Ishikawa (cell line): ENCODE data around the gene MGA.
A peak's percentile ranks its signal among the peaks of the same experiment; 100 is the strongest.

Experiments used
- CEBPB ChIP-seq: IDR thresholded peaks from 2 replicates; pipeline ENCODE4 v1.6.1; 2012
- CREB1 ChIP-seq: IDR thresholded peaks from 2 replicates; pipeline ENCODE4 v1.6.1; 2012; ENCODE audit warnings: low read depth
- EGR1 ChIP-seq: IDR thresholded peaks from 2 replicates; pipeline ENCODE4 v1.6.1; 2012
- EP300 ChIP-seq: IDR thresholded peaks from 2 replicates; pipeline ENCODE4 v1.6.1; 2012; ENCODE audit warnings: borderline replicate concordance
- FOXM1 ChIP-seq: IDR thresholded peaks from 2 replicates; pipeline ENCODE4 v1.6.1; 2012; ENCODE audit warnings: low read depth, borderline replicate concordance
- NFIC ChIP-seq: IDR thresholded peaks from 2 replicates; pipeline ENCODE4 v1.6.1; 2012
- RAD21 ChIP-seq: IDR thresholded peaks from 2 replicates; pipeline ENCODE4 v1.6.1; 2012; ENCODE audit warnings: low read depth
- REST ChIP-seq: IDR thresholded peaks from 2 replicates; pipeline ENCODE4 v1.6.1; 2012; ENCODE audit warnings: low read depth, mild to moderate bottlenecking
- TAF1 ChIP-seq: IDR thresholded peaks from 2 replicates; pipeline ENCODE4 v1.6.1; 2012; ENCODE audit warnings: low read depth, mild to moderate bottlenecking
- TCF12 ChIP-seq: IDR thresholded peaks from 2 replicates; pipeline ENCODE4 v1.6.1; 2012; ENCODE audit warnings: low read depth
- TEAD4 ChIP-seq: IDR thresholded peaks from 2 replicates; pipeline ENCODE4 v1.6.1; 2012
- YY1 ChIP-seq: IDR thresholded peaks from 2 replicates; pipeline ENCODE4 v1.6.1; 2012; ENCODE audit warnings: low read depth
- ZBTB7A ChIP-seq: IDR thresholded peaks from 2 replicates; pipeline ENCODE4 v1.6.1; 2012; ENCODE audit warnings: low read depth
- TF ChIP-seq, protein P1 (sequence below): IDR thresholded peaks from 2 replicates; pipeline ENCODE4 v1.6.1; 2012
- TF ChIP-seq, protein P2 (sequence below): IDR thresholded peaks from 2 replicates; pipeline ENCODE4 v1.6.1; 2012

The MGA gene

DNA sequence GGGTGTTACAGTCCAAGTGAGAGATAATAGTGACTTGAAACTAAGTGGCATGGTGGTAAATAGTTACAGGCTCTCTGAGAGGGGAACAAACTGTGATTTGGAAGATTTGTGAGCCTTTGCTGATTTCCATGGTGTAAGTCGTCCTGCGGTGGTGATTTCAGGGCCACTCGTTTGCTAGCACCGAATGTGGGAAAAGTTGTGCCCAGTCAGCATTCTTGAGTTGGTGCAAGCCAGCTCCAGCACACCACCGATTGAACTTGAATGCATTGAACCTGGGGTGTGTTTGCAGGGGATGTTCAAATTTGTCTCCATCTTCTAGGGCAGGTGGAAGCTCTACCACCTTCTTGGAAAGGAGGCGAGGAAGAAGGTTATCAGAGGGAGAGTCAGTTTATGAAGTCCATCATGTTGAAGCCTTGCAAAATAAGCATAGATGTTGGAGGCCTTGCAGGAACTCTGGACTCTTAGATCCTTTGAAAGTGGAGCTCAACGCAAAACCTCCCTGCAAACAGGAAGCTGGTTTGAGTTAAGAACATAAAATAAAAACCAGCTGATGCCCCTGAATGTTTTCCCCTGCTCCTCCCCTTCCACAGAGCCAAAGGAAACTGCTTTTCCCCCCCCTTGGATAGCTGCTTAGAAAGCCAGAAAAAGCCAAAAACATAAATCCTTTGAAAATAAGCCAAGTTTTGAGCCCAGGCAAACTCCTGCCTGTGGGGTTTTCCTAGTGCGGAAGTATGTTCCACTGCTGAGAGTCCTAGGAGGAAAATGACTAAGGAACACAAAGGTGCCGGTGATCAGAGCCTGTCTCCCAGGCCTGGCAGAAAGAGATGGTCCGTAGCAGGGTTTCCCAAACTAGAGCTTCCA is 136.0 kb downstream of the MGA start:
- no peak for TF ChIP-seq TCF12
- TF ChIP-seq RAD21: no peak
- TF ChIP-seq TEAD4: no peak
- no peak for TF ChIP-seq YY1
- TF ChIP-seq CEBPB: no peak
- no peak for TF ChIP-seq CREB1
- no peak for TF ChIP-seq NFIC
- no peak for TF ChIP-seq REST
- TF ChIP-seq, protein P1, sequence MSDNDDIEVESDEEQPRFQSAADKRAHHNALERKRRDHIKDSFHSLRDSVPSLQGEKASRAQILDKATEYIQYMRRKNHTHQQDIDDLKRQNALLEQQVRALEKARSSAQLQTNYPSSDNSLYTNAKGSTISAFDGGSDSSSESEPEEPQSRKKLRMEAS: no peak
- no peak for TF ChIP-seq EGR1
- TF ChIP-seq, protein P2, sequence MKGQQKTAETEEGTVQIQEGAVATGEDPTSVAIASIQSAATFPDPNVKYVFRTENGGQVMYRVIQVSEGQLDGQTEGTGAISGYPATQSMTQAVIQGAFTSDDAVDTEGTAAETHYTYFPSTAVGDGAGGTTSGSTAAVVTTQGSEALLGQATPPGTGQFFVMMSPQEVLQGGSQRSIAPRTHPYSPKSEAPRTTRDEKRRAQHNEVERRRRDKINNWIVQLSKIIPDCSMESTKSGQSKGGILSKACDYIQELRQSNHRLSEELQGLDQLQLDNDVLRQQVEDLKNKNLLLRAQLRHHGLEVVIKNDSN: no peak
- TF ChIP-seq FOXM1: no peak
- no peak for TF ChIP-seq ZBTB7A
- TF ChIP-seq EP300: no peak
- TF ChIP-seq TAF1: no peak

DNA sequence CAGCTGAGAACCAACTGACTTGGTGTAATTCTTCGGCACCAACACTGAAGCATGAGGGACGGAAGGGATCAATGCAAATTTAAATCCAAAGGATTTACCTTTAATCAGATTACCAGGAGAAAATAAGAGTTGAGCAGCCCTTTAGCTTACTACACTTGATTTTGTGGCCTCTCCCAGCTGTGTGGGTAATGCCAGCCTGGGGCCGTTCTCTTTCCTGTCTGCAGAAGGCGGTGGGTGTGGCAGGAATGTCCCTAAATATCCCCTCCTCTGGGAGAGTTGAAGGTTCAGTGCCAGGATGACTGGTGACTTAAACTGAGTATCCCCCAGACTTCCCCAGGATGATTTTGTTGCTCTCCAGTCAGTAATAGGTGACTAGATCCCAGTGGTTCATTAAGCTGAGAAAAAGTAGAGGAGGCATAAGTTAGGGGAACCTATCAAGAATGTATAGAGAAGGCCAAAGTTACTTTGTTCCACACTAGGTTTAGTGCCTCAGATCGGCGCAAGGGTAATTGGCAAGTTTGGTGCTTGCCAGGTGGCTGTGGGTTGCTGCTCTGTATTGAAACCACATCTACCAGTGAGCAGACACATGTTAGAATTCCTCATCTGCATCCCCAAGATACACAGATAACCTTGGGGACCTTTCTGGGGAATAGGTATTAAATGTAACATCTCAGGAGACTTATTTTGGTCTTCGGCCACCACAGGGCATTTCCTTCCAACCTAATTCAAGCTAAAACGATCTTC is 137.2 kb downstream of the MGA start:
- TF ChIP-seq, protein P1: no peak
- no peak for TF ChIP-seq EP300
- TF ChIP-seq ZBTB7A: no peak
- no peak for TF ChIP-seq REST
- TF ChIP-seq FOXM1: no peak
- TF ChIP-seq YY1: no peak
- no peak for TF ChIP-seq CEBPB
- TF ChIP-seq TEAD4: no peak
- TF ChIP-seq TAF1: no peak
- TF ChIP-seq EGR1: no peak
- no peak for TF ChIP-seq NFIC
- no peak for TF ChIP-seq RAD21
- TF ChIP-seq CREB1: no peak
- TF ChIP-seq, protein P2: no peak
- no peak for TF ChIP-seq TCF12

DNA sequence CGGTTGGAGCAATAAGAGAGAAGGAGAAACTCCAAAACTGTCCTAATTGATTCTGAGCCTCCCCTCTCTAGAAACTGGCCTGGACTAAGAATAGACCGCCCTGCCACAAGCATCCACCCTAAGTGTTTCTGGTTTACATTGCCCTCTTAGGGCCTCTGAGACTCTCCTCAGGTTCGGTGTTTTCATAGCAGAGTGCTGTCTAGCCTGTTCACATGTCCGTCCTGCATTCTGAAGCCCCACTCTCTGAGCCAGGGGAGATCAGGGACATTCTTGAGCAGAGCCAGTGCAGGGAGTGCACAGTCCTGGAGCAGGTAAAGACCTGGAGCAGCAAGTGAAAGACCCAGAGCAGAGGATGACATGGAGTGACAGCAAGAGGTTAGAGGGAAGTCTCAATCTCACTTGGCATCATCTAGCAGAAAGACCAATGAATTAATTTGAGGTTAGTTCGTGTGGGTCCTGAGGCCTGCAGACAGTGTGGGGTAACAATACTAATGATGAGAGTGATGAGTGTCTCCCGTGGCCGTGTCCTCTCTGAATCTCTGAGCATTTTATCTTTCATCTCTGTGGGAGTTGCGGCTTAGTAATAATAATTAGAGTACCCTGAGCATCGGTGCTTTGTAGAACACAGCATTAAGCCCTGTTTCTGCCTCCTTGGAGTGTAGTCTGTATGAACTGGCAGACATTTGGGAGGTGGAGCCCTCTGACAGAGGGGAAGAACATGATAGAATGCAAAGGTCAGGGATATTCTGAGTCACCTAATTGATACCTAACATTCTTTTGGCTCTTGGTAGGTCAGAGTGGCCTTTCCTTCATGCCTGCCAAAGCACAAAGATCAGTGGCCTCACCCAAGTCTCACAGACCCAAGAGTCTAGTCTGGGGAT is 138.6 kb downstream of the MGA start:
- TF ChIP-seq NFIC (no peak), TEAD4 (peak; percentile 11; the same call in 1 of the 2 replicates), YY1 (no peak), ZBTB7A (no peak), TAF1 (no peak), EGR1 (no peak)
- TF ChIP-seq, protein P1: no peak

DNA sequence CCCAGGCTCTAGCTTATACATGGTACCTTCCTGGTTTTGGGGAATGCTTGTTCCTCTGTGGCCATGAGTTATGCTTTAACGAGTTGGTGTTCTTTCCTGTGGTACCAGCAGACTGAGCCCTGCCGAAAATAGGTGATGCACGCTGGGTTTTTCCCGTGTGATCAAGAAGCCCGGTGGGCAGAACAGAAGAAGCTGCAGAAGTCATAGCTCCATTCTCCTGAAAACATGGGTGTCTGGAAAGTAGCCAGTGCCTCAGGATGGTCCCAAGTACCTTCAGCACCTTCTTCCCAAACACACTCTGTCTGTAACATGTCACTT is 139.2 kb downstream of the MGA start:
- TF ChIP-seq RAD21: no peak
- no peak for TF ChIP-seq ZBTB7A
- no peak for TF ChIP-seq CREB1
- TF ChIP-seq FOXM1: no peak
- TF ChIP-seq YY1: no peak
- no peak for TF ChIP-seq TEAD4
- TF ChIP-seq, protein P2: no peak
- no peak for TF ChIP-seq CEBPB
- TF ChIP-seq TCF12: no peak
- no peak for TF ChIP-seq EP300
- TF ChIP-seq, protein P1: no peak
